A549 (cell line): ENCODE data around the gene MDM1. TPM values are rescaled to one million over a fixed set of nuclear protein-coding genes. Genes with fewer than 3 reads are reported as not detected.

ENCODE experiments used
- ATAC-seq, 2 experiments: fragments of 200-7000 bp in 1 of 2; fragments of >200 bp in 1 of 2; cut with Nextera tagmentation in 1 of 2; cut with Tn5 transposase in 1 of 2; 3 replicates each; pipeline versions ENCODE4 v1.8.0 to v1.9.1; 2018 to 2020; ENCODE audit warnings: mild to moderate bottlenecking in 1 of 2, moderate library complexity in 1 of 2
- CTCF ChIA-PET: fragments of 300-600 bp; sonication (Branson Sonifier 250); formaldehyde crosslinking; extraction: SDS; loops from one replicate; lab custom pipeline; 2021; ENCODE audit warnings: antibody characterized with exemption, inconsistent platforms; lab: Yijun Ruan, JAX
- POLR2A ChIA-PET: fragments of 350-600 bp; formaldehyde crosslinking; extraction: SDS; loops from one replicate; lab custom pipeline; 2021; ENCODE audit warnings: antibody characterized with exemption, inconsistent platforms; lab: Yijun Ruan, JAX
- DNase-seq, 2 experiments: peaks; one replicate each; pipeline versions ENCODE4 v3.0.0 to v3.0.0-alpha.2; 2011 to 2016; ENCODE audit warnings: low read depth in 1 of 2, low spot score in 1 of 2
- FAIRE-seq: peaks from 2 replicates; lab custom pipeline; 2011; peaks lifted over from hg19 to GRCh38; lab: Jason Lieb, UNC
- H3K27ac ChIP-seq, 2 experiments: fragments of >200 bp; sonication (Bioruptor Twin); formaldehyde crosslinking; 3 replicates each; pipeline ENCODE4 v1.5.1; 2016 to 2017
- H3K4me1 ChIP-seq: fragments of >200 bp; sonication (Bioruptor Twin); formaldehyde crosslinking; 3 replicates; pipeline ENCODE4 v1.6.1; 2016
- H3K4me2 ChIP-seq: fragments of >200 bp; sonication (Bioruptor Twin); formaldehyde crosslinking; 3 replicates; pipeline ENCODE4 v1.6.1; 2016
- H3K4me3 ChIP-seq: fragments of >200 bp; sonication (Bioruptor Twin); formaldehyde crosslinking; 3 replicates; pipeline ENCODE4 v1.5.1; 2016
- H3K9me3 ChIP-seq: fragments of >200 bp; sonication (Bioruptor Twin); formaldehyde crosslinking; 3 replicates; pipeline ENCODE4 v1.6.1; 2016
- ATOH8 ChIP-seq: fragments of 250-450 bp; sonication (Bioruptor Pico); IDR thresholded peaks from 2 replicates; pipeline ENCODE4 v1.5.0; 2020; ENCODE audit warnings: low read depth, mild to moderate bottlenecking, moderate library complexity
- BCL3 ChIP-seq: fragments of >200 bp; sonication (Bioruptor Twin); formaldehyde crosslinking; IDR thresholded peaks from 3 replicates; pipeline ENCODE4 v1.6.1; 2016
- CBX2 ChIP-seq: fragments of 200-600 bp; sonication (generic); IDR thresholded peaks from 2 replicates; pipeline ENCODE4 v1.6.1; 2016; ENCODE audit warnings: low read depth, mild to moderate bottlenecking, borderline replicate concordance
- CHD4 ChIP-seq: fragments of 200-600 bp; sonication (generic); IDR thresholded peaks from 2 replicates; pipeline ENCODE4 v1.6.1; 2016; ENCODE audit warnings: antibody characterized with exemption, mild to moderate bottlenecking, borderline replicate concordance
- ELK1 ChIP-seq: fragments of 150-350 bp; IDR thresholded peaks from 2 replicates; pipeline ENCODE4 v1.6.1; 2014; ENCODE audit warnings: low read depth, mild to moderate bottlenecking, low read length
- FOSL2 ChIP-seq, 2 experiments: fragments of 450-650 bp in 1 of 2; fragments of >200 bp in 1 of 2; sonication (Bioruptor Twin) in 1 of 2; formaldehyde crosslinking; IDR thresholded peaks; 2 replicates each; pipeline versions ENCODE4 v1.5.0 to v1.6.1; 2016 to 2020; ENCODE audit warnings: mild to moderate bottlenecking in 1 of 2, moderate library complexity in 1 of 2
- FOXS1 ChIP-seq: fragments of 250-450 bp; sonication (Bioruptor Pico); IDR thresholded peaks from 2 replicates; pipeline ENCODE4 v1.5.0; 2020; ENCODE audit warnings: mild to moderate bottlenecking, moderate library complexity
- HDAC2 ChIP-seq: fragments of 200-600 bp; sonication (generic); IDR thresholded peaks from 2 replicates; pipeline ENCODE4 v1.6.1; 2016
- HEYL ChIP-seq: fragments of 250-450 bp; sonication (Bioruptor Pico); IDR thresholded peaks from 2 replicates; pipeline ENCODE4 v1.8.0; 2021; ENCODE audit warnings: mild to moderate bottlenecking, moderate library complexity
- JUN ChIP-seq, 2 experiments: fragments of >200 bp; sonication (Bioruptor Twin); formaldehyde crosslinking; IDR thresholded peaks; 2 replicates in 1 of 2; 3 replicates in 1 of 2; pipeline ENCODE4 v1.6.1; 2016 to 2017
- MYC ChIP-seq: IDR thresholded peaks from 2 replicates; pipeline ENCODE4 v1.6.1; 2012; ENCODE audit warnings: mild to moderate bottlenecking, inconsistent platforms, low read length, improper control_type of control experiment, borderline replicate concordance
- NPAS2 ChIP-seq: fragments of 250-450 bp; sonication (Bioruptor Pico); IDR thresholded peaks from 2 replicates; pipeline ENCODE4 v1.8.0; 2022; ENCODE audit warnings: mild to moderate bottlenecking, moderate library complexity, borderline replicate concordance
- PBX3 ChIP-seq: IDR thresholded peaks from 2 replicates; pipeline ENCODE4 v1.6.1; 2012
- PHF8 ChIP-seq: fragments of 200-600 bp; sonication (generic); IDR thresholded peaks from 2 replicates; pipeline ENCODE4 v1.6.1; 2016; ENCODE audit warnings: low read depth, mild to moderate bottlenecking, antibody characterized with exemption, moderate library complexity, borderline replicate concordance
- POLR2A ChIP-seq: IDR thresholded peaks from 2 replicates; pipeline ENCODE4 v1.6.1; 2012; ENCODE audit warnings: mild to moderate bottlenecking, low read length
- RAD21 ChIP-seq, 2 experiments: fragments of >200 bp in 1 of 2; sonication (Bioruptor Twin) in 1 of 2; formaldehyde crosslinking in 1 of 2; IDR thresholded peaks in 1 of 2; conservative IDR thresholded peaks in 1 of 2; 2 replicates in 1 of 2; 3 replicates in 1 of 2; pipeline ENCODE4 v1.6.1; 2012 to 2018; ENCODE audit warnings: inconsistent platforms in 1 of 2
- RARB ChIP-seq: fragments of 250-450 bp; sonication (Bioruptor Pico); IDR thresholded peaks from 2 replicates; pipeline ENCODE4 v1.8.0; 2021; ENCODE audit warnings: mild to moderate bottlenecking, moderate library complexity
- SMC3 ChIP-seq: fragments of >200 bp; sonication (Bioruptor Twin); formaldehyde crosslinking; IDR thresholded peaks from 3 replicates; pipeline ENCODE4 v1.6.1; 2018; ENCODE audit warnings: inconsistent platforms
- TP53 ChIP-seq: fragments of 250-450 bp; sonication (Bioruptor Pico); IDR thresholded peaks from 2 replicates; pipeline ENCODE4 v1.5.0; 2021; ENCODE audit warnings: mild to moderate bottlenecking, moderate library complexity
- ZSCAN20 ChIP-seq: fragments of 250-450 bp; sonication (Bioruptor Pico); IDR thresholded peaks from 2 replicates; pipeline ENCODE4 v1.8.0; 2022; ENCODE audit warnings: mild to moderate bottlenecking, moderate library complexity
- WGBS: methylation state at CpG from one replicate; pipeline ENCODE4 v1.1.6; 2017; ENCODE audit errors: missing lambda C conversion rate; 5-methylcytosine and 5-hydroxymethylcytosine counted together
- polyA plus RNA-seq, 4 experiments: library from polyadenylated mRNA; depleted of rRNA in 3 of 4; stranded (reverse); fragments of >200 nt; fragmentation: RNase III in 1 of 4; extraction: RNeasy Plus Mini Kit Qiagen cat#74134 plus additional on column Dnase treatment in 1 of 4; gene quantifications; 2 replicates in 3 of 4; 3 replicates in 1 of 4; pipeline ENCODE4 v1.2.3, GENCODE V29; 2011 to 2017

Gene MDM1
- polyA plus RNA-seq, 2 of the 4 experiments (the other 2 are of a cell fraction) = 12.5 to 24.5 TPM

- CTCF ChIA-PET = interaction anchor here (1.4 to 1.6 kb wide), 2 partner anchors 14 to 291 kb away, joined by 3 to 10 read pairs; no protein-coding TSS in a partner anchor
These were observed 678 bp downstream of the MDM1 start for GRCh38 chr12:68331500-68331868.

GRCh38 chr12:68327896-68328295, 4.3 kb downstream of the MDM1 start:
- TF ChIP-seq HEYL (CRISPR knock-in tag) (no peak), RARB (CRISPR knock-in tag) (no peak), ELK1 (no peak), PBX3 (no peak), RAD21 (conservative IDR thresholded peaks at IDR 0.05 in 1 of 2, IDR thresholded peaks at IDR 0.05 in 1 of 2) (no peak), ZSCAN20 (CRISPR knock-in tag) (no peak), CHD4 (no peak), FOSL2 (IDR thresholded peaks at IDR 0.05) (no peak), FOSL2 (CRISPR knock-in tag; IDR thresholded peaks at IDR 0.05) (no peak), HDAC2 (no peak), TP53 (CRISPR knock-in tag) (no peak), POLR2A (no peak), MYC (no peak), NPAS2 (CRISPR knock-in tag) (no peak)
- TF ChIP-seq, all 56 proteins: peak for 0
- ATAC-seq (no peak), DNase-seq (no peak), FAIRE-seq (no peak)
- Histone ChIP-seq H3K4me1 (peaks cover 7% of the 10 kb centered on the region), H3K4me3 (no peak overlapping the region), H3K27ac (no peak overlapping the region), H3K9me3 (no peaks in the 10 kb centered on the region), H3K4me2 (no peak overlapping the region)
- CTCF ChIA-PET = interaction anchor here (0.6 to 3.0 kb wide), 6 partner anchors 11 to 288 kb away, joined by 3 to 19 read pairs (median 4); no protein-coding TSS in a partner anchor
- 89% methylated on average over 3 of the region's 3 CpGs for WGBS
- POLR2A ChIA-PET = no interaction called here

More at GRCh38 chr12:68331500-68331868, 678 bp downstream of the MDM1 start:
- FAIRE-seq (no peak), DNase-seq (no peak), ATAC-seq (no peak)
- TF ChIP-seq BCL3 (no peak), PBX3 (no peak), JUN (IDR thresholded peaks at IDR 0.05) (no peak), SMC3 (no peak)
- Histone ChIP-seq H3K4me3 (peak overlapping the region; percentile 85), H3K4me2 (peak overlapping the region; percentile 97), H3K27ac (peak overlapping the region; percentile 79 to 89), H3K9me3 (no peaks in the 10 kb centered on the region), H3K4me1 (peaks cover 13% of the 10 kb centered on the region)
- 38% methylated on average over 9 of the region's 9 CpGs for WGBS
- POLR2A ChIA-PET = interaction anchor here (1.1 kb wide), 1 partner anchor 476 kb away, joined by 4 read pairs; the partner anchor contains the start of gene MDM2

- CTCF ChIA-PET = interaction anchor here (0.9 to 3.0 kb wide), 4 partner anchors 9 to 286 kb away, joined by 3 to 19 read pairs (median 5); no protein-coding TSS in a partner anchor
- no peak overlapping the region for H3K4me2 ChIP-seq
- H3K27ac ChIP-seq = no peak overlapping the region
- no peak for TF ChIP-seq CBX2
- no peak for TF ChIP-seq HEYL (CRISPR knock-in tag)
- TF ChIP-seq ATOH8 = no peak
- TF ChIP-seq FOXS1 (CRISPR knock-in tag) = no peak
- no peak for TF ChIP-seq PHF8
- TF ChIP-seq, all 56 proteins: peak for 0
- ATAC-seq (no peak), FAIRE-seq (no peak), DNase-seq (no peak)
- WGBS = 91% methylated on average over 3 of the region's 3 CpGs
- Histone ChIP-seq H3K4me1 (peaks cover 6% of the 10 kb centered on the region), H3K4me3 (no peak overlapping the region), H3K9me3 (no peaks in the 10 kb centered on the region)
- POLR2A ChIA-PET = no interaction called here
These were observed 5.4 kb downstream of the MDM1 start for GRCh38 chr12:68326716-68327115.
